Measurements from ENCODE around the gene EFHD2.
"Not testable (repeated sequence)": the region's sequence is repeated elsewhere in the genome, so short reads cannot be mapped to it uniquely, and the experiment has no call there.

EFHD2 gene

GRCh38 chr1:15409388-15410222, at the start of gene EFHD2:
TSS of gene EFHD2 (plus strand) at chr1:15409888. CDS start at chr1:15409972, 84 bp downstream.
- peak; percentile 94 for DNase-seq

GRCh38 chr1:15360700-15361099, 49.0 kb upstream of the EFHD2 start:
- no peak for DNase-seq

GRCh38 chr1:15362096-15362736, 47.5 kb upstream of the EFHD2 start:
- DNase-seq: no peak

- DNase-seq: no peak
Measured at GRCh38 chr1:15362737-15363128, 47.0 kb upstream of the EFHD2 start.

GRCh38 chr1:15364740-15365139, 44.9 kb upstream of the EFHD2 start:
- no peak for DNase-seq

- DNase-seq: no peak
Measured at GRCh38 chr1:15368888-15369287, 40.8 kb upstream of the EFHD2 start.

- no peak for DNase-seq
Measured at GRCh38 chr1:15370268-15370667, 39.4 kb upstream of the EFHD2 start.

- DNase-seq: no peak
Measured at GRCh38 chr1:15370781-15371520, 38.7 kb upstream of the EFHD2 start.

GRCh38 chr1:15371610-15372545, 37.8 kb upstream of the EFHD2 start:
- DNase-seq: no peak

GRCh38 chr1:15378729-15379128, 31.0 kb upstream of the EFHD2 start:
- no peak for DNase-seq

GRCh38 chr1:15379151-15379550, 30.5 kb upstream of the EFHD2 start:
- not testable (repeated sequence) for DNase-seq

- no peak for DNase-seq
Measured at GRCh38 chr1:15380601-15381508, 28.8 kb upstream of the EFHD2 start.

GRCh38 chr1:15381805-15382204, 27.9 kb upstream of the EFHD2 start:
- DNase-seq: peak; percentile 22

GRCh38 chr1:15382601-15383518, 26.8 kb upstream of the EFHD2 start:
- no peak for DNase-seq

GRCh38 chr1:15383810-15384209, 25.9 kb upstream of the EFHD2 start:
- DNase-seq: no peak

- DNase-seq: no peak
Measured at GRCh38 chr1:15384301-15384901, 25.3 kb upstream of the EFHD2 start.

GRCh38 chr1:15385420-15385819, 24.3 kb upstream of the EFHD2 start:
- no peak for DNase-seq

GRCh38 chr1:15386164-15386749, 23.4 kb upstream of the EFHD2 start:
- no peak for DNase-seq

GRCh38 chr1:15388201-15388880, 21.3 kb upstream of the EFHD2 start:
- no peak for DNase-seq

Data from NCI-H345 (cell line).